Endothelial cell of umbilical vein (primary cell): ENCODE results near the gene YTHDF2. TPM values are rescaled to one million over a fixed set of nuclear protein-coding genes. Genes with fewer than 3 reads are reported as not detected.

ENCODE experiments used
- BruUV-seq: library from RNA; stranded (reverse); fragments of 400-500 nt; replicated peaks from 2 replicates; lab custom pipeline; 2021; lab: Mats Ljungman, UMichigan
- CTCF ChIA-PET: fragments of 300-600, 350-600 bp; sonication (Branson Sonifier 250); formaldehyde crosslinking; loops from one replicate; lab custom pipeline; 2021; ENCODE audit warnings: antibody characterized with exemption, inconsistent platforms; lab: Charles Lee
- POLR2A ChIA-PET: fragments of 300-600, 350-600 bp; sonication (Branson Sonifier 250); formaldehyde crosslinking; loops from one replicate; lab custom pipeline; 2021; ENCODE audit warnings: antibody characterized with exemption, inconsistent platforms; lab: Charles Lee
- DNase-seq: peaks from one replicate; pipeline ENCODE4 v3.0.0-alpha.2; 2011; ENCODE audit warnings: low read depth, low spot score
- FAIRE-seq: peaks from 2 replicates; lab custom pipeline; 2011; peaks lifted over from hg19 to GRCh38; lab: Jason Lieb, UNC
- H2AFZ ChIP-seq: 2 replicates; pipeline ENCODE4 v1.6.0; 2012; ENCODE audit warnings: low read depth, low read length, control low read depth, inconsistent platforms
- H3K27ac ChIP-seq: 2 replicates; pipeline ENCODE4 v1.5.1; 2011; ENCODE audit warnings: low read depth, mild to moderate bottlenecking, control low read depth, low read length, moderate library complexity; ENCODE audit not compliant: insufficient read depth
- H3K27me3 ChIP-seq, 2 experiments: 2 replicates each; pipeline versions ENCODE4 v1.6.0 to v1.6.1; 2011; ENCODE audit warnings: low read length in 2 of 2, mixed read lengths in 1 of 2; ENCODE audit not compliant: control insufficient read depth in 2 of 2, insufficient read depth in 2 of 2
- H3K36me3 ChIP-seq, 2 experiments: 2 replicates in 1 of 2; 3 replicates in 1 of 2; pipeline ENCODE4 v1.5.1; 2011; ENCODE audit warnings: low read length in 2 of 2, mild to moderate bottlenecking in 1 of 2, moderate library complexity in 1 of 2; ENCODE audit not compliant: control insufficient read depth in 2 of 2, insufficient read depth in 2 of 2; ENCODE audit errors: extremely low read depth in 1 of 2
- H3K4me1 ChIP-seq: 3 replicates; pipeline ENCODE4 v1.5.1; 2011; ENCODE audit warnings: mild to moderate bottlenecking, low read length; ENCODE audit not compliant: control insufficient read depth, insufficient read depth; ENCODE audit errors: extremely low read depth
- H3K4me2 ChIP-seq: 2 replicates; pipeline ENCODE4 v1.6.1; 2011; ENCODE audit warnings: low read length, control low read depth, mixed read lengths; ENCODE audit not compliant: insufficient read depth
- H3K4me3 ChIP-seq, 3 experiments: fragments of 200-600 bp in 1 of 3; sonication (generic), shearing (Covaris generic) in 1 of 3; replicated peaks in 1 of 3; 2 replicates each; pipeline ENCODE4 v1.5.1; 2011 to 2016; ENCODE audit warnings: control low read depth in 3 of 3, low read length in 3 of 3, mild to moderate bottlenecking in 2 of 3, inconsistent platforms in 1 of 3, low read depth in 1 of 3, moderate library complexity in 1 of 3; ENCODE audit not compliant: insufficient read depth in 1 of 3
- H3K79me2 ChIP-seq: 2 replicates; pipeline ENCODE4 v1.6.0; 2012; ENCODE audit warnings: low read length, inconsistent platforms; ENCODE audit not compliant: control insufficient read depth, insufficient read depth
- H3K9ac ChIP-seq: replicated peaks from 2 replicates; pipeline ENCODE3; 2011; ENCODE audit warnings: low read length, control low read depth; ENCODE audit not compliant: insufficient read depth; ENCODE audit errors: extremely low read depth
- H3K9me1 ChIP-seq: replicated peaks from 3 replicates; pipeline ENCODE4 v1.6.0; 2011; ENCODE audit warnings: mild to moderate bottlenecking, low read length; ENCODE audit not compliant: control insufficient read depth, insufficient read depth; ENCODE audit errors: extremely low read depth
- H3K9me3 ChIP-seq: replicated peaks from 2 replicates; pipeline ENCODE4 v1.5.1; 2012; ENCODE audit warnings: low read length, inconsistent platforms; ENCODE audit not compliant: control insufficient read depth, insufficient read depth
- H4K20me1 ChIP-seq: replicated peaks from 2 replicates; pipeline ENCODE3; 2011; ENCODE audit warnings: mild to moderate bottlenecking, low read length; ENCODE audit not compliant: control insufficient read depth, insufficient read depth; ENCODE audit errors: extremely low read depth
- CTCF ChIP-seq, 2 donors: IDR thresholded peaks; 1 replicate in 1 of 2; 2 replicates in 1 of 2; pipeline ENCODE4 v1.5.1; 2011; ENCODE audit warnings: low read length in 2 of 2, mild to moderate bottlenecking in 2 of 2, moderate library complexity in 2 of 2, control low read depth in 1 of 2, inconsistent platforms in 1 of 2, low read depth in 1 of 2; ENCODE audit not compliant: insufficient read depth in 1 of 2; ENCODE audit errors: extremely low read depth in 1 of 2
- EZH2 ChIP-seq: IDR thresholded peaks from 2 replicates; pipeline ENCODE4 v1.6.1; 2012; ENCODE audit warnings: borderline replicate concordance, low read depth, mild to moderate bottlenecking, moderate library complexity, low read length, inconsistent platforms; ENCODE audit not compliant: severe bottlenecking
- FOS ChIP-seq: IDR thresholded peaks from 2 replicates; pipeline ENCODE4 v1.6.1; 2011; ENCODE audit warnings: mild to moderate bottlenecking, low read length, moderate library complexity, borderline replicate concordance; ENCODE audit not compliant: insufficient read depth
- GATA2 ChIP-seq: IDR thresholded peaks from 2 replicates; pipeline ENCODE4 v1.7.0; 2011; ENCODE audit warnings: low read depth, mild to moderate bottlenecking, moderate library complexity, mixed read lengths, low read length; ENCODE audit not compliant: insufficient read length, insufficient read depth
- JUN ChIP-seq: IDR thresholded peaks from 2 replicates; pipeline ENCODE4 v1.6.1; 2011; ENCODE audit warnings: borderline replicate concordance, low read depth; ENCODE audit not compliant: insufficient read length, insufficient read depth
- MAX ChIP-seq: IDR thresholded peaks from 2 replicates; pipeline ENCODE4 v1.6.1; 2011; ENCODE audit not compliant: insufficient read depth, insufficient read length
- MYC ChIP-seq: IDR thresholded peaks from one replicate; pipeline ENCODE4 v1.6.1; 2011; ENCODE audit warnings: mild to moderate bottlenecking, low read depth, low read length
- POLR2A ChIP-seq: IDR thresholded peaks from 2 replicates; pipeline ENCODE4 v1.6.1; 2012; ENCODE audit warnings: low read depth, mild to moderate bottlenecking, control low read depth, low read length
- POLR2AphosphoS5 ChIP-seq: IDR thresholded peaks from 2 replicates; pipeline ENCODE4 v1.6.1; 2012; ENCODE audit warnings: low read depth, mild to moderate bottlenecking, control low read depth, low read length, moderate library complexity; ENCODE audit not compliant: insufficient read depth
- dilution Hi-C: fragments of 300-500 bp; cut with MboI; formaldehyde crosslinking; loops from one replicate; pipeline ENCODE4 v1.15.0; 2019; ENCODE audit warnings: low sequenced_read_pairs; ENCODE audit not compliant: extremely low pct_ligation_motif_present
- intact Hi-C: fragments of 100-400 bp; cut with micrococcal nuclease; formaldehyde crosslinking; loops from one replicate; pipeline ENCODE4 v1.10.0; 2022
- polyA plus RNA-seq, 4 experiments: library from polyadenylated mRNA; depleted of rRNA in 3 of 4; stranded (reverse) in 3 of 4; unstranded in 1 of 4; fragments of >200 nt; gene quantifications; 2 replicates each; pipeline versions ENCODE4 v1.2.1 to v1.2.3, GENCODE V29; 2011 to 2012; ENCODE audit warnings: missing spikeins in 1 of 4
- total RNA-seq: library from RNA; stranded (reverse); gene quantifications from 2 replicates; pipeline ENCODE4 v1.2.3, GENCODE V29; 2021

Gene YTHDF2
- total and polyA plus RNA-seq, 2 donors (not counting 3 experiments of a cell fraction or from before 2014, with no cell fraction given), result 72.4 to 105 TPM

DNA sequence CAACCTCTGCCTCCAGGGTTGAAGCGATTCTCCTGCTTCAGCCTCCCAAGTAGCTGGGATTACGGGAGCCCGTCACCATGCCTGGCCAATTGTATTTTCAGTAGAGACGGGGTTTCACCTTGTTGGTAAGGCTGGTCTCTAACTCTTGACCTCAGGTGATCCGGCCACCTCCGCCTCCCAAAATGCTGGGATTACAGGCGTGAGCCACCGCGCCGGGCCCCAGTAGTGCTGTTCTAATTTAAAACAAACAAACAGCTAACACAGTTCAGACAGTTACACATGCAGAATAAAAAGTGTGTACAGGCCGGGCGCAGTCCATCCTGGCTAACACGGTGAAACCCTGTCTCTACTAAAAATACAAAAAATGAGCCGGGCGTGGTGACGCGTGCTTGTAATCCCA is 39.6 kb downstream of the YTHDF2 start:
- intact Hi-C loops (no loop called here), dilution Hi-C loops (no loop called here)
- ChIA-PET POLR2A (interaction anchor here (0.7 kb wide), 1 partner anchor 104 kb away, joined by 3 read pairs; no protein-coding TSS in a partner anchor), CTCF (interaction anchor here (2.5 to 3.7 kb wide), 3 partner anchors 8 to 101 kb away, joined by 9 to 25 read pairs (median 16); partner anchors contain the start of gene YTHDF2)
- DNase-seq (no peak), FAIRE-seq (no peak)
- no peaks in the 10 kb centered on the region for H3K27me3 ChIP-seq
- no peak overlapping the region for H3K4me3 ChIP-seq
- no peaks in the 10 kb centered on the region for H3K9me1 ChIP-seq
- no peaks in the 10 kb centered on the region for H3K9me3 ChIP-seq
- no peaks in the 10 kb centered on the region for H3K36me3 ChIP-seq
- no peak overlapping the region for H3K4me2 ChIP-seq
- H3K4me1 ChIP-seq, result no peaks in the 10 kb centered on the region
- no peaks in the 10 kb centered on the region for H4K20me1 ChIP-seq
- no peak overlapping the region for H3K27ac ChIP-seq
- H3K9ac ChIP-seq, result no peak overlapping the region
- no peak overlapping the region for H2AFZ ChIP-seq
- no peaks in the 10 kb centered on the region for H3K79me2 ChIP-seq
- no TSS peak for BruUV-seq
- TF ChIP-seq MAX, result no peak
- no peak for TF ChIP-seq EZH2
- TF ChIP-seq MYC, result no peak
- no peak for TF ChIP-seq POLR2AphosphoS5
- no peak for TF ChIP-seq POLR2A
- TF ChIP-seq JUN, result no peak
- TF ChIP-seq CTCF (IDR thresholded peaks at IDR 0.05; ENCODE audit: extremely low read depth in 1 of 2, insufficient read depth in 1 of 2, low read depth in 1 of 2, low read length in 2 of 2), result no peak
- TF ChIP-seq FOS, result no peak
- no peak for TF ChIP-seq GATA2
